ENCODE data around the gene ZNF557.
"Not testable (repeated sequence)": the region's sequence is repeated elsewhere in the genome, so short reads cannot be mapped to it uniquely, and the experiment has no call there.

DNA sequence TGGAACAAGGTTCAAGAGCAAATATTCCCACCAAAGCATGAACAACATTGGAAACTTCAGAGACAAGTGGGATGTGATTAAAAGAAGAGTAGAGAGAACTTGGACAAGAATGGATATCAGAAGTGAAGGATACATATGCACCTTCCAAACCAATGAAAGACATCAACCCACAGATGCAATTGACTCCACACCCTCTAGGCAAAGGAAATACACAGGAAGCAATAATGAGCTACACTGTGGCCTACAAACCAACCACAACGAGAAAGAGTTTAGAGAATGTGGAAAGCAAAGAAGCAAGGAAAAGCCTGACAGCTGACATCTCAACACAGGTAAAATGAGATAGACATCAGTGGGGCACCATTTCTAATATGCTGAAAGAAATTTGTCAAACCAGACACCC lies 40.7 kb upstream of the ZNF557 start:
- TF ChIP-seq TAF1 (IDR thresholded peaks at IDR 0.05; ENCODE audit: low read depth, low read length); POLR2A (IDR thresholded peaks at IDR 0.05; ENCODE audit: low read depth, low read length); POLR2AphosphoS5 (IDR thresholded peaks at IDR 0.05; ENCODE audit: low read depth, low read length); POU2F2 (IDR thresholded peaks at IDR 0.05; ENCODE audit: low read depth, low read length); PAX5 (IDR thresholded peaks at IDR 0.05; ENCODE audit: insufficient read depth, low read length, severe bottlenecking): not testable (repeated sequence)
